ENCODE results near the gene PNPLA2. TPM values are rescaled to one million over a fixed set of nuclear protein-coding genes. Genes with fewer than 3 reads are reported as not detected.

PNPLA2 gene
- total RNA-seq, 3 donors from 2014 or later = 103 to 266 (median 109) TPM

DNA sequence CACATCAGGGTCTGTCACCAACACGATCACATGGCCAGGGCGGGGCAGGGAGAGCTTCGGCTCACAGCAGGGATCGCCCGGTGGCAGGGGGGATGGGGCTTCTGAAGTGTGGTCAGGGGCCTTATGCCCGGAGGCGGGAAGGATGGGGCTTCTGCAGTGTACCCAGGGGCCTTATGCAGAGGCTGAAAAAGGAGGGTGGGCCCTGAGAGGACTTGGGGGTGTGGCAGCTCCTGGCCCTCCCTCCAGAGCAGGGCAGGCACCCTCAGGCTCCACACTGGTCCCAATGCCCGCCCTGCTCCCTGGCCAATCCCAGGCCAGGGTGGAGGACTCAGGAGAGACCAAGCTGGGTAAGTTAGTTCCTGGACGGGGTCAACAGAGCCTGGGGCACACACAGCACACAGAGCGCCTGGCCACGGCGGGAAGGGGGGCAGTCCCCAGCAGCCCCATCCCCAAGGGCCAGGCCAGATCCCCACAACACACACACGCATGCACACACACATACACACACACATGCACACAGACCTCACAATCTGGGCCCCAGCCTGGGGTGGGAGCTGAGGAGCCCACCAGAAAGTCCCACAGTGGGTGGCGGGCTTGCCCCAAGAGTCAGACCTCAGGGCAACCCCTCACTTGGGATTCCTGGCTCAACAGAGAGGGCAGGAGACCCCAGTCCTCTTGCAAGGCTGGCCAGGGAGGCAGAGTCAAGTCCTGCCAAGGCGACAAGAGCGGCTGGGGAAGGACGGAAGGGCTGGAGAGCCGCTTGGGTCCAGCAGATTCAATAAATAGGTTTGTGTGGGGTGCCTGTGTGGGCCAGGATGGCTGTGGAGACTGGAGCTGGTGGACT lies 27.8 kb upstream of the PNPLA2 start:
- peaks cover 4% of the 10 kb centered on the region in 2 donors for H3K4me1 ChIP-seq
- H3K4me3 ChIP-seq = no peak overlapping the region
- no peak for DNase-seq (ENCODE audit: low spot score in 2 of 2)
- H3K9me3 ChIP-seq = no peaks in the 10 kb centered on the region
- no peaks in the 10 kb centered on the region for H3K36me3 ChIP-seq
- intact Hi-C loops (cut with DNase I; ENCODE audit: low total_unique reads) = loop anchor here (1.0 kb wide), 1 partner anchor 23 kb away; no protein-coding TSS in a partner anchor
- TF ChIP-seq POLR2AphosphoS5 (IDR thresholded peaks at IDR 0.05) (no peak), POLR2A (IDR thresholded peaks at IDR 0.05) (no peak)
- TF ChIP-seq, protein P1, sequence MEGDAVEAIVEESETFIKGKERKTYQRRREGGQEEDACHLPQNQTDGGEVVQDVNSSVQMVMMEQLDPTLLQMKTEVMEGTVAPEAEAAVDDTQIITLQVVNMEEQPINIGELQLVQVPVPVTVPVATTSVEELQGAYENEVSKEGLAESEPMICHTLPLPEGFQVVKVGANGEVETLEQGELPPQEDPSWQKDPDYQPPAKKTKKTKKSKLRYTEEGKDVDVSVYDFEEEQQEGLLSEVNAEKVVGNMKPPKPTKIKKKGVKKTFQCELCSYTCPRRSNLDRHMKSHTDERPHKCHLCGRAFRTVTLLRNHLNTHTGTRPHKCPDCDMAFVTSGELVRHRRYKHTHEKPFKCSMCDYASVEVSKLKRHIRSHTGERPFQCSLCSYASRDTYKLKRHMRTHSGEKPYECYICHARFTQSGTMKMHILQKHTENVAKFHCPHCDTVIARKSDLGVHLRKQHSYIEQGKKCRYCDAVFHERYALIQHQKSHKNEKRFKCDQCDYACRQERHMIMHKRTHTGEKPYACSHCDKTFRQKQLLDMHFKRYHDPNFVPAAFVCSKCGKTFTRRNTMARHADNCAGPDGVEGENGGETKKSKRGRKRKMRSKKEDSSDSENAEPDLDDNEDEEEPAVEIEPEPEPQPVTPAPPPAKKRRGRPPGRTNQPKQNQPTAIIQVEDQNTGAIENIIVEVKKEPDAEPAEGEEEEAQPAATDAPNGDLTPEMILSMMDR (IDR thresholded peaks at IDR 0.05) = no peak
- no peak overlapping the region for H3K27ac ChIP-seq
- peaks cover 0 to 11% of the 10 kb centered on the region in 2 donors for H3K27me3 ChIP-seq

DNA sequence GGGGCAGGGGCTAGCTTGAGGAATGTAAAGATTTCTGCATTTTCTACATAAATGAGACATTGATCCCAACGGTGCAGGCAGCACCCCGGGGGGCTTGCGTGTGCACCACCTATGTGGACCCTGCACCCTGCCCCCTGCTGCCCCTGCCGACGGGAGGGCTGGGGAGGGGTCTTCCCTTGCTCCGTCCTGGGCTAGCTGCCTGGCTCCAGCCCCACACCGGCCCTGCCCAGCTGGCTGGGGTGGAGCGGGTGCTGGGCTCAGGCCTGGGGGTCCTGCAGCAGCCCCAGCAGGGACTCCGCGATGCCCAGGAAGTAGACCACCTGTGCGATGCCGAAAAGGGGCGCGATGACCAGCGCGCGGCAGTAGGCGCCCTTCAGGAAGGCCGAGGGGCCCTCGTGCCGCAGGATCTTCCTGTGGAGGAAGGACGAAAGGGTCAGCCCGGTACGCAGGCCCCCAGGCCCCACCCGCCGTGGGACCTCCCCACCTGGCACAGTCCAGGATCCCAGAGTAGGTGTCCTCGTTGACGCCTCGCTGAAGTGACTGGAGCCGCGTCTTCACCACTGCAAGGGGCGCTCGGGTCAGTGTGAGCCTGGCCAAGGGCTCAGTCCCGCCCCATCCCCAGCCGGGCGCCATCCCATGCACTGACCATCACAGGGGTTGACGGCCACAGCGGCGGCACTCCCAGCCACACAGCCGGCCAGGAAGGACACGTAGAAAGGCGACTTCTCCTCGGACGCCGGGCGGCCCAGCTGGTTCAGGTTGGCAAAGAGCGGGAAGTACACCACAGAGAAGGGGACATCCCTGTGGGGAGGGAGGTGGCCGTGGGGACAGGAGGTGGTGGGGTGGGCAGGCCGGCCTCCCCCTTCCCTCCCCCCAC lies 26.8 kb upstream of the PNPLA2 start:
- Histone ChIP-seq H3K4me1 (peaks cover 9 to 10% of the 10 kb centered on the region in 2 donors), H3K9me3 (no peaks in the 10 kb centered on the region), H3K27ac (no peak overlapping the region), H3K4me3 (no peak overlapping the region), H3K36me3 (no peaks in the 10 kb centered on the region), H3K27me3 (peaks cover 0 to 11% of the 10 kb centered on the region in 2 donors)
- intact Hi-C loops (cut with DNase I; ENCODE audit: low total_unique reads) = loop anchor here (1.0 kb wide), 1 partner anchor 24 kb away; no protein-coding TSS in a partner anchor
- TF ChIP-seq POLR2A (IDR thresholded peaks at IDR 0.05) (no peak), POLR2AphosphoS5 (IDR thresholded peaks at IDR 0.05) (no peak)
- TF ChIP-seq, protein P1 (IDR thresholded peaks at IDR 0.05) = no peak
- DNase-seq (ENCODE audit: low spot score in 2 of 2) = no peak

DNA sequence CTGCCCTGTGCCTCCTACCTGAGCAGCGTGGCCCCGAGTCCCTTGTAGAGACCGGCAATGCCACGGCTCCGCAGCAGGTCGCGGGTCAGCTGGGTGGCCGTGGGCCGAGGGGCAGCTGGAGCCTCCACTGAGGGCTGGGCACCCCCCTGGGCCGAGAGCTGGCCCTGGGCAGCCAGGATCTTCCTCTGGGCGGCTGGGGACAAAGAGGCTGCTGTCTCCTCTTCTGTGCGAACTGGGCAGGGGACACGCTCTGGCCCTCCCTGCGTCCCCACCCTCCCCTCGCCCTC lies 26.2 kb upstream of the PNPLA2 start:
- intact Hi-C loops (cut with DNase I; ENCODE audit: low total_unique reads) = no loop called here
- Histone ChIP-seq H3K4me1 (peaks cover 10 to 14% of the 10 kb centered on the region in 2 donors), H3K27me3 (peaks cover 0 to 11% of the 10 kb centered on the region in 2 donors), H3K9me3 (no peaks in the 10 kb centered on the region), H3K4me3 (no peak overlapping the region), H3K36me3 (no peaks in the 10 kb centered on the region), H3K27ac (no peak overlapping the region)
- no peak for DNase-seq (ENCODE audit: low spot score in 2 of 2)
- TF ChIP-seq, protein P1 (IDR thresholded peaks at IDR 0.05) = no peak
- TF ChIP-seq POLR2A (IDR thresholded peaks at IDR 0.05) = no peak
- TF ChIP-seq POLR2AphosphoS5 (IDR thresholded peaks at IDR 0.05) = no peak

DNA sequence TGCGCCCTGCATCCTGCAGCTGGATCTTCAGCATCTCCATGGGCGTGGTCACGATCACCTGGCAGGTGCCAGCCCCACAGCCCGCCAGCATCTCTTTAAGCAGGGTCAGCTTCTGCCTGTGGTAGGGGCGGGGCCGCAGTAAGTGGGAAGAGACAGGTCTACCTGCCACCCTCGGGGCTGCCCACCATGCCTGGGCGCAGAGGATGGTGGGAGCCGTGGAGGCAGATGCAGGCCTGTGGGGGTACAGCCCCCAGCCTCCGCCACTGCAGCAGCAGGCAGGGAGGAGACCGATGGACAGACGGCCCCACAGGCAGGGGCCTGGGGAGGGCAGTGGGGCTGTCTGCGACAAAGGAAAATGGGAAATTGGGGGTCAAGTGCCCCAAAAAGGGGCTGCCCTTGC lies 25.8 kb upstream of the PNPLA2 start:
- DNase-seq (ENCODE audit: low spot score in 2 of 2) = no peak
- Histone ChIP-seq H3K36me3 (no peaks in the 10 kb centered on the region), H3K27ac (no peak overlapping the region), H3K4me1 (peaks cover 10 to 14% of the 10 kb centered on the region in 2 donors), H3K27me3 (peaks cover 0 to 11% of the 10 kb centered on the region in 2 donors), H3K4me3 (no peak overlapping the region), H3K9me3 (no peaks in the 10 kb centered on the region)
- TF ChIP-seq, protein P1 (IDR thresholded peaks at IDR 0.05) = no peak
- TF ChIP-seq POLR2AphosphoS5 (IDR thresholded peaks at IDR 0.05) = no peak
- no peak for TF ChIP-seq POLR2A (IDR thresholded peaks at IDR 0.05)
- intact Hi-C loops (cut with DNase I; ENCODE audit: low total_unique reads) = no loop called here
